Testis (tissue), 2 donors: ENCODE data around the gene KLHL42.

Experiments used
- CTCF ChIP-seq, 3 experiments: fragments of 450-650 bp in 2 of 3; fragments of 200-600 bp in 1 of 3; sonication (generic) in 1 of 3; IDR thresholded peaks; one replicate each; pipeline ENCODE4 v1.5.1; 2016 to 2019; ENCODE audit warnings: antibody characterized with exemption in 3 of 3, mild to moderate bottlenecking in 2 of 3, moderate library complexity in 1 of 3
- POLR2A ChIP-seq: fragments of 450-650 bp; IDR thresholded peaks from one replicate; pipeline ENCODE4 v1.6.1; 2017; ENCODE audit warnings: antibody characterized with exemption, mild to moderate bottlenecking, moderate library complexity

GRCh38 chr12:27851311-27851710 lies 71.3 kb downstream of the KLHL42 start:
- no peak for TF ChIP-seq CTCF (IDR thresholded peaks at IDR 0.05)
- TF ChIP-seq POLR2A = no peak
